ENCODE measurements around the gene SERPINA5. TPM values are rescaled to one million over a fixed set of nuclear protein-coding genes. Genes with fewer than 3 reads are reported as not detected.

Gene SERPINA5
- total and polyA plus RNA-seq, 4 experiments from 2014 or later, result not detected

GRCh38 chr14:94596361-94596760 lies 15.1 kb downstream of the SERPINA5 start:
- Mint-ChIP-seq H3K36me3 (no peaks in the 10 kb centered on the region), H3K4me1 (no peaks in the 10 kb centered on the region), H3K9me3 (no peaks in the 10 kb centered on the region), H3K27ac (no peak overlapping the region), H3K4me3 (no peak overlapping the region), H3K27me3 (peaks cover 0 to 6% of the 10 kb centered on the region in 2 donors)
- Histone ChIP-seq H3K27me3 (ENCODE audit: insufficient read depth, low read length) (no peaks in the 10 kb centered on the region), H3K4me3 (ENCODE audit: low read length in 2 of 2) (no peak overlapping the region), H3K9me3 (ENCODE audit: control insufficient read depth in 1 of 2, low read length in 2 of 2) (no peaks in the 10 kb centered on the region), H3K36me3 (ENCODE audit: insufficient read depth, low read length) (no peaks in the 10 kb centered on the region), H3K4me1 (ENCODE audit: insufficient read depth, low read length) (no peaks in the 10 kb centered on the region), H3K27ac (ENCODE audit: low read depth, low read length) (no peak overlapping the region)
- intact Hi-C loops (cut with micrococcal nuclease), result no loop called here
- POLR2A ChIA-PET (ENCODE audit: partially characterized antibody), result no interaction called here
- no peak for DNase-seq
- CTCF ChIA-PET (ENCODE audit: partially characterized antibody), result no interaction called here

GRCh38 chr14:94597788-94598187 lies 16.6 kb downstream of the SERPINA5 start:
- Histone ChIP-seq H3K9me3 (ENCODE audit: control insufficient read depth in 1 of 2, low read length in 2 of 2) (no peaks in the 10 kb centered on the region), H3K4me1 (ENCODE audit: insufficient read depth, low read length) (no peaks in the 10 kb centered on the region), H3K36me3 (ENCODE audit: insufficient read depth, low read length) (no peaks in the 10 kb centered on the region), H3K27ac (ENCODE audit: low read depth, low read length) (no peak overlapping the region), H3K4me3 (ENCODE audit: low read length in 2 of 2) (no peak overlapping the region), H3K27me3 (ENCODE audit: insufficient read depth, low read length) (no peaks in the 10 kb centered on the region)
- Mint-ChIP-seq H3K27me3 (peaks cover 0 to 6% of the 10 kb centered on the region in 2 donors), H3K4me3 (no peak overlapping the region), H3K4me1 (no peaks in the 10 kb centered on the region), H3K36me3 (no peaks in the 10 kb centered on the region), H3K9me3 (no peaks in the 10 kb centered on the region), H3K27ac (no peak overlapping the region)
- intact Hi-C loops (cut with micrococcal nuclease), result no loop called here
- ChIA-PET POLR2A (ENCODE audit: partially characterized antibody) (no interaction called here), CTCF (ENCODE audit: partially characterized antibody) (no interaction called here)
- DNase-seq, result no peak

- ChIA-PET CTCF (ENCODE audit: partially characterized antibody) (no interaction called here), POLR2A (ENCODE audit: partially characterized antibody) (no interaction called here)
- Histone ChIP-seq H3K36me3 (ENCODE audit: insufficient read depth, low read length) (no peaks in the 10 kb centered on the region), H3K27ac (ENCODE audit: low read depth, low read length) (no peak overlapping the region), H3K27me3 (ENCODE audit: insufficient read depth, low read length) (no peaks in the 10 kb centered on the region), H3K4me1 (ENCODE audit: insufficient read depth, low read length) (no peaks in the 10 kb centered on the region), H3K9me3 (ENCODE audit: control insufficient read depth in 1 of 2, low read length in 2 of 2) (no peaks in the 10 kb centered on the region), H3K4me3 (ENCODE audit: low read length in 2 of 2) (no peak overlapping the region)
- Mint-ChIP-seq H3K27ac (no peak overlapping the region), H3K4me3 (no peak overlapping the region), H3K27me3 (peaks cover 0 to 6% of the 10 kb centered on the region in 2 donors), H3K4me1 (no peaks in the 10 kb centered on the region), H3K36me3 (no peaks in the 10 kb centered on the region), H3K9me3 (no peaks in the 10 kb centered on the region)
- no peak for DNase-seq
- intact Hi-C loops (cut with micrococcal nuclease), result no loop called here
These were observed 17.2 kb downstream of the SERPINA5 start for GRCh38 chr14:94598506-94598815.

GRCh38 chr14:94598816-94599655 lies 17.8 kb downstream of the SERPINA5 start:
- intact Hi-C loops (cut with micrococcal nuclease), result no loop called here
- Histone ChIP-seq H3K4me1 (ENCODE audit: insufficient read depth, low read length) (no peaks in the 10 kb centered on the region), H3K4me3 (ENCODE audit: low read length in 2 of 2) (no peak overlapping the region), H3K27me3 (ENCODE audit: insufficient read depth, low read length) (no peaks in the 10 kb centered on the region), H3K9me3 (ENCODE audit: control insufficient read depth in 1 of 2, low read length in 2 of 2) (no peaks in the 10 kb centered on the region), H3K36me3 (ENCODE audit: insufficient read depth, low read length) (no peaks in the 10 kb centered on the region), H3K27ac (ENCODE audit: low read depth, low read length) (no peak overlapping the region)
- ChIA-PET POLR2A (ENCODE audit: partially characterized antibody) (no interaction called here), CTCF (ENCODE audit: partially characterized antibody) (no interaction called here)
- Mint-ChIP-seq H3K4me1 (no peaks in the 10 kb centered on the region), H3K4me3 (no peak overlapping the region), H3K27ac (peak overlapping the region in 1 of 7 donors; percentile 4), H3K9me3 (no peaks in the 10 kb centered on the region), H3K27me3 (peaks cover 0 to 6% of the 10 kb centered on the region in 2 donors), H3K36me3 (no peaks in the 10 kb centered on the region)
- DNase-seq, result no peak

- Histone ChIP-seq H3K36me3 (ENCODE audit: insufficient read depth, low read length) (no peaks in the 10 kb centered on the region), H3K4me3 (ENCODE audit: low read length in 2 of 2) (no peak overlapping the region), H3K9me3 (ENCODE audit: control insufficient read depth in 1 of 2, low read length in 2 of 2) (no peaks in the 10 kb centered on the region), H3K27me3 (ENCODE audit: insufficient read depth, low read length) (no peaks in the 10 kb centered on the region), H3K4me1 (ENCODE audit: insufficient read depth, low read length) (no peaks in the 10 kb centered on the region), H3K27ac (ENCODE audit: low read depth, low read length) (no peak overlapping the region)
- intact Hi-C loops (cut with micrococcal nuclease), result no loop called here
- Mint-ChIP-seq H3K36me3 (no peaks in the 10 kb centered on the region), H3K4me1 (no peaks in the 10 kb centered on the region), H3K9me3 (no peaks in the 10 kb centered on the region), H3K4me3 (no peak overlapping the region), H3K27ac (peak overlapping the region in 1 of 7 donors; percentile 4), H3K27me3 (peaks cover 0 to 4% of the 10 kb centered on the region in 2 donors)
- no peak for DNase-seq
- POLR2A ChIA-PET (ENCODE audit: partially characterized antibody), result no interaction called here
- CTCF ChIA-PET (ENCODE audit: partially characterized antibody), result no interaction called here
These were observed 18.4 kb downstream of the SERPINA5 start for GRCh38 chr14:94599656-94600004.

GRCh38 chr14:94600148-94600545 lies 18.9 kb downstream of the SERPINA5 start:
- POLR2A ChIA-PET (ENCODE audit: partially characterized antibody), result no interaction called here
- Mint-ChIP-seq H3K4me3 (no peak overlapping the region), H3K9me3 (no peaks in the 10 kb centered on the region), H3K4me1 (no peaks in the 10 kb centered on the region), H3K27me3 (peaks cover 0 to 3% of the 10 kb centered on the region in 2 donors), H3K27ac (no peak overlapping the region), H3K36me3 (no peaks in the 10 kb centered on the region)
- intact Hi-C loops (cut with micrococcal nuclease), result no loop called here
- no peaks in the 10 kb centered on the region for H3K9me3 ChIP-seq (ENCODE audit: control insufficient read depth in 1 of 2, low read length in 2 of 2)
- no peaks in the 10 kb centered on the region for H3K4me1 ChIP-seq (ENCODE audit: insufficient read depth, low read length)
- DNase-seq, result no peak
- CTCF ChIA-PET (ENCODE audit: partially characterized antibody), result no interaction called here
- H3K27ac ChIP-seq (ENCODE audit: low read depth, low read length), result no peak overlapping the region
- H3K36me3 ChIP-seq (ENCODE audit: insufficient read depth, low read length), result no peaks in the 10 kb centered on the region
- no peak overlapping the region for H3K4me3 ChIP-seq (ENCODE audit: low read length in 2 of 2)
- H3K27me3 ChIP-seq (ENCODE audit: insufficient read depth, low read length), result no peaks in the 10 kb centered on the region

GRCh38 chr14:94601884-94602391 lies 20.7 kb downstream of the SERPINA5 start:
- no peak overlapping the region for H3K27ac ChIP-seq (ENCODE audit: low read depth, low read length)
- no peak for DNase-seq
- no peaks in the 10 kb centered on the region for H3K9me3 ChIP-seq (ENCODE audit: control insufficient read depth in 1 of 2, low read length in 2 of 2)
- H3K27me3 ChIP-seq (ENCODE audit: insufficient read depth, low read length), result no peaks in the 10 kb centered on the region
- ChIA-PET CTCF (ENCODE audit: partially characterized antibody) (no interaction called here), POLR2A (ENCODE audit: partially characterized antibody) (no interaction called here)
- H3K4me1 ChIP-seq (ENCODE audit: insufficient read depth, low read length), result no peaks in the 10 kb centered on the region
- no peak overlapping the region for H3K4me3 ChIP-seq (ENCODE audit: low read length in 2 of 2)
- no peak overlapping the region for H3K4me3 Mint-ChIP-seq
- H3K36me3 Mint-ChIP-seq, result no peaks in the 10 kb centered on the region
- no peaks in the 10 kb centered on the region for H3K36me3 ChIP-seq (ENCODE audit: insufficient read depth, low read length)
- H3K4me1 Mint-ChIP-seq, result no peaks in the 10 kb centered on the region
- peaks cover 0 to 3% (median 0%) of the 10 kb centered on the region in 8 donors for H3K9me3 Mint-ChIP-seq
- H3K27me3 Mint-ChIP-seq, result peaks cover 4 to 6% of the 10 kb centered on the region in 2 donors
- no peak overlapping the region for H3K27ac Mint-ChIP-seq
- intact Hi-C loops (cut with micrococcal nuclease), result no loop called here

Measured in CD4-positive, alpha-beta memory T cell (primary cell).